Keratinocyte (primary cell): ENCODE results near the gene MRC2. TPM values are rescaled to one million over a fixed set of nuclear protein-coding genes. Genes with fewer than 3 reads are reported as not detected.
"Not testable (repeated sequence)": the region's sequence is repeated elsewhere in the genome, so short reads cannot be mapped to it uniquely, and the experiment has no call there.

Experiments
- DNase-seq: peaks from one replicate; pipeline ENCODE4 v3.0.0-alpha.2; 2011; ENCODE audit warnings: low read depth, missing footprints, low spot score
- FAIRE-seq: peaks from 2 replicates; lab custom pipeline; 2011; peaks lifted over from hg19 to GRCh38; lab: Jason Lieb, UNC
- H2AFZ ChIP-seq: 2 replicates; pipeline ENCODE4 v1.6.0; 2012; ENCODE audit warnings: low read length, control low read depth, inconsistent platforms; ENCODE audit not compliant: control insufficient read depth
- H3K27ac ChIP-seq: 2 replicates; pipeline ENCODE4 v1.5.1; 2011; ENCODE audit warnings: low read length; ENCODE audit not compliant: control insufficient read depth, insufficient read depth
- H3K27me3 ChIP-seq: 3 replicates; pipeline ENCODE4 v1.6.0; 2011; ENCODE audit warnings: low read length; ENCODE audit not compliant: control insufficient read depth, insufficient read depth; ENCODE audit errors: extremely low read depth
- H3K36me3 ChIP-seq, 2 experiments: 2 replicates in 1 of 2; 3 replicates in 1 of 2; pipeline ENCODE4 v1.5.1; 2011; ENCODE audit warnings: low read length in 2 of 2, mild to moderate bottlenecking in 1 of 2; ENCODE audit not compliant: control insufficient read depth in 2 of 2, insufficient read depth in 2 of 2; ENCODE audit errors: extremely low read depth in 1 of 2
- H3K4me1 ChIP-seq: 3 replicates; pipeline ENCODE4 v1.5.1; 2011; ENCODE audit warnings: low read length; ENCODE audit not compliant: control insufficient read depth, insufficient read depth; ENCODE audit errors: extremely low read depth
- H3K4me2 ChIP-seq: 3 replicates; pipeline ENCODE4 v1.6.0; 2011; ENCODE audit warnings: low read depth, low read length; ENCODE audit not compliant: control insufficient read depth, insufficient read depth; ENCODE audit errors: extremely low read depth
- H3K4me3 ChIP-seq, 3 experiments: fragments of 200-600 bp in 1 of 3; sonication (generic) in 1 of 3; 2 replicates in 2 of 3; 3 replicates in 1 of 3; pipeline ENCODE4 v1.5.1; 2011 to 2016; ENCODE audit warnings: low read length in 3 of 3, mild to moderate bottlenecking in 3 of 3, control low read depth in 2 of 3, inconsistent platforms in 1 of 3, low read depth in 1 of 3, mixed read lengths in 1 of 3, mixed run types in 1 of 3, moderate library complexity in 1 of 3; ENCODE audit not compliant: control insufficient read depth in 2 of 3, insufficient read depth in 2 of 3; ENCODE audit errors: extremely low read depth in 1 of 3
- H3K79me2 ChIP-seq: 2 replicates; pipeline ENCODE4 v1.6.0; 2012; ENCODE audit warnings: low read length; ENCODE audit not compliant: control insufficient read depth, insufficient read depth
- H3K9ac ChIP-seq: 3 replicates; pipeline ENCODE4 v1.6.0; 2011; ENCODE audit warnings: low read length; ENCODE audit not compliant: control insufficient read depth, insufficient read depth; ENCODE audit errors: extremely low read depth
- H3K9me1 ChIP-seq: 3 replicates; pipeline ENCODE4 v1.6.0; 2011; ENCODE audit warnings: low read length; ENCODE audit not compliant: control insufficient read depth, insufficient read depth; ENCODE audit errors: extremely low read depth
- H3K9me3 ChIP-seq: 2 replicates; pipeline ENCODE4 v1.5.1; 2012; ENCODE audit warnings: low read depth, low read length; ENCODE audit not compliant: control insufficient read depth
- H4K20me1 ChIP-seq: 3 replicates; pipeline ENCODE4 v1.6.0; 2011; ENCODE audit warnings: low read length; ENCODE audit not compliant: control insufficient read depth, insufficient read depth; ENCODE audit errors: extremely low read depth
- EZH2 ChIP-seq: IDR thresholded peaks from one replicate; pipeline ENCODE4 v1.6.1; 2012; ENCODE audit warnings: inconsistent platforms, mild to moderate bottlenecking, low read length, moderate library complexity
- dilution Hi-C: fragments of 300-500 bp; cut with MboI; formaldehyde crosslinking; loops from one replicate; pipeline ENCODE4 v1.7.0; 2020; ENCODE audit warnings: low sequenced_read_pairs; ENCODE audit not compliant: extremely low pct_ligation_motif_present
- polyA plus RNA-seq, 5 experiments: library from polyadenylated mRNA; depleted of rRNA in 3 of 5; stranded (reverse) in 3 of 5; stranded (forward) in 1 of 5; unstranded in 1 of 5; fragments of >200 nt; gene quantifications; 1 replicate in 1 of 5; 2 replicates in 3 of 5; 3 replicates in 1 of 5; pipeline versions ENCODE4 v1.2.1 to v1.2.3, GENCODE V29; 2011 to 2012; ENCODE audit warnings: missing spikeins in 2 of 5, low read depth in 1 of 5, low replicate concordance in 1 of 5
- TF ChIP-seq, protein P1 (sequence below), 3 experiments: IDR thresholded peaks in 1 of 3; conservative IDR thresholded peaks in 1 of 3; optimal IDR thresholded peaks in 1 of 3; 2 replicates in 2 of 3; 3 replicates in 1 of 3; pipeline versions ENCODE3 to v1.5.1; 2011; ENCODE audit warnings: low read length in 3 of 3, mild to moderate bottlenecking in 3 of 3, moderate library complexity in 2 of 3, control low read depth in 1 of 3, inconsistent platforms in 1 of 3; ENCODE audit not compliant: insufficient read depth in 2 of 3; ENCODE audit errors: extremely low read depth in 1 of 3

MRC2 gene
- polyA plus RNA-seq, 1 donor (not counting 4 experiments of a cell fraction or from before 2014, with no cell fraction given): 14.0 TPM

DNA sequence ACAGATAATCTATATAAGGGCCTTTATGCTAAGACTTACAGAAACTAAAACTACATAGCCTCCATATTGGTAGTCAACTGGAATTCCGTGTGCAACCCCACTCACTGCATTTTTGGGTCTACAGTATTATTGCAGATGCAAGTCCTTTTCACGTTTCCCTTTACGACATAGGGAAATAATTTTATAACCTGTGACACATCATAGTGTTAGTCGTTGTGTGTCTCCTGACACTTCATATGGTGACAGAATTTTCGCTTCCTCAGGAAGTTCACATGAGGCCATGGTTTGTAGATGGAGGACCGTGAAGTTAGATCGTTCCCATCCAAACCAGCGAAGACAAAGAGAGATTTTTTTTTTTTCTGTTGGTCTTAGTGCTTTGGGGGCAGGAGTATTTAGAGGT lies 15.7 kb upstream of the MRC2 start:
- DNase-seq: no peak
- no peak for FAIRE-seq
- Histone ChIP-seq H3K27ac (no peak overlapping the region), H3K9me1 (no peaks in the 10 kb centered on the region), H3K27me3 (no peaks in the 10 kb centered on the region), H3K79me2 (no peaks in the 10 kb centered on the region), H3K9ac (no peak overlapping the region), H4K20me1 (no peaks in the 10 kb centered on the region), H3K4me3 (no peak overlapping the region), H3K9me3 (no peaks in the 10 kb centered on the region), H3K4me2 (no peak overlapping the region), H2AFZ (no peak overlapping the region), H3K4me1 (no peaks in the 10 kb centered on the region), H3K36me3 (peaks cover 23 to 24% of the 10 kb centered on the region in 2 experiments)
- TF ChIP-seq EZH2: no peak
- TF ChIP-seq, protein P1, sequence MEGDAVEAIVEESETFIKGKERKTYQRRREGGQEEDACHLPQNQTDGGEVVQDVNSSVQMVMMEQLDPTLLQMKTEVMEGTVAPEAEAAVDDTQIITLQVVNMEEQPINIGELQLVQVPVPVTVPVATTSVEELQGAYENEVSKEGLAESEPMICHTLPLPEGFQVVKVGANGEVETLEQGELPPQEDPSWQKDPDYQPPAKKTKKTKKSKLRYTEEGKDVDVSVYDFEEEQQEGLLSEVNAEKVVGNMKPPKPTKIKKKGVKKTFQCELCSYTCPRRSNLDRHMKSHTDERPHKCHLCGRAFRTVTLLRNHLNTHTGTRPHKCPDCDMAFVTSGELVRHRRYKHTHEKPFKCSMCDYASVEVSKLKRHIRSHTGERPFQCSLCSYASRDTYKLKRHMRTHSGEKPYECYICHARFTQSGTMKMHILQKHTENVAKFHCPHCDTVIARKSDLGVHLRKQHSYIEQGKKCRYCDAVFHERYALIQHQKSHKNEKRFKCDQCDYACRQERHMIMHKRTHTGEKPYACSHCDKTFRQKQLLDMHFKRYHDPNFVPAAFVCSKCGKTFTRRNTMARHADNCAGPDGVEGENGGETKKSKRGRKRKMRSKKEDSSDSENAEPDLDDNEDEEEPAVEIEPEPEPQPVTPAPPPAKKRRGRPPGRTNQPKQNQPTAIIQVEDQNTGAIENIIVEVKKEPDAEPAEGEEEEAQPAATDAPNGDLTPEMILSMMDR (optimal IDR thresholded peaks at IDR 0.05 in 1 of 3, IDR thresholded peaks at IDR 0.05 in 1 of 3, conservative IDR thresholded peaks at IDR 0.05 in 1 of 3; ENCODE audit: extremely low read depth in 1 of 3, insufficient read depth in 2 of 3, low read length in 3 of 3): no peak
- dilution Hi-C loops: no loop called here

DNA sequence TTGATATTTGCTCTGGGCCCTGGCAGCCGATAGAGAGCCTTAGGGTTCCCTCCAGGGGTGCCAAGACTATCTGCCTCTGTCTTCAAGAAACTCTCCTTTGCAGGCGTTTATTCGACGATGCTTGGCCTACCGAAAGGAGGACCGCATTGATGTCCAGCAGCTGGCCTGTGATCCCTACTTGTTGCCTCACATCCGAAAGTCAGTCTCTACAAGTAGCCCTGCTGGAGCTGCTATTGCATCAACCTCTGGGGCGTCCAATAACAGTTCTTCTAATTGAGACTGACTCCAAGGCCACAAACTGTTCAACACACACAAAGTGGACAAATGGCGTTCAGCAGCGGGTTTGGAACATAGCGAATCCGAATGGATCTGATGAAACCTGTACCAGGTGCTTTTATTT lies 15.2 kb upstream of the MRC2 start:
- H3K9ac ChIP-seq, H3K9me3 ChIP-seq, H3K27ac ChIP-seq, dilution Hi-C loops, FAIRE-seq, H3K4me2 ChIP-seq, H3K4me3 ChIP-seq, H3K9me1 ChIP-seq, H2AFZ ChIP-seq, H3K79me2 ChIP-seq, H3K4me1 ChIP-seq, H4K20me1 ChIP-seq, H3K27me3 ChIP-seq, DNase-seq: not testable (repeated sequence)
- peaks cover 20 to 23% of the 10 kb centered on the region in 2 experiments for H3K36me3 ChIP-seq

DNA sequence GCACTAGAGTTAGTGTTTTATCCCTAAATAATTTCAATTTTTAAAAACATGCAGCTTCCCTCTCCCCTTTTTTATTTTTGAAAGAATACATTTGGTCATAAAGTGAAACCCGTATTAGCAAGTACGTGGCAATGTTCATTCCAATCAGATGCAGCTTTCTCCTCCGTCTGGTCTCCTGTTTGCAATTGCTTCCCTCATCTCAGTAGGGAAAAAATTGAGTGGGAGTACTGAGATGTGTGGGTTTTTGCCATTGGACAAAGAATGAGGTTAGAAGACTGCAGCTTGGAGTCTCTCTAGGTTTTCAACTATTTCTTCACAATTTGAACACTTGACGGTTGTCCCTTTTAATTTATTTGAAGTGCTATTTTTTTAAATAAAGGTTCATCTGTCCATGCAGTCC lies 14.4 kb upstream of the MRC2 start:
- H3K9me1 ChIP-seq, FAIRE-seq, dilution Hi-C loops, DNase-seq, H4K20me1 ChIP-seq, H3K27ac ChIP-seq, H3K4me1 ChIP-seq, H2AFZ ChIP-seq, H3K4me3 ChIP-seq, H3K27me3 ChIP-seq, H3K9me3 ChIP-seq, H3K4me2 ChIP-seq, H3K9ac ChIP-seq, H3K79me2 ChIP-seq: not testable (repeated sequence)
- peaks cover 16 to 21% of the 10 kb centered on the region in 2 experiments for H3K36me3 ChIP-seq
